Measurements from ENCODE around the gene EXOC7.

EXOC7 gene

GRCh38 chr17:76119409-76120371 lies 16.1 kb upstream of the EXOC7 start:
- DNase-seq = no peak

GRCh38 chr17:76115138-76115754 lies 11.7 kb upstream of the EXOC7 start:
- DNase-seq = no peak

DNA sequence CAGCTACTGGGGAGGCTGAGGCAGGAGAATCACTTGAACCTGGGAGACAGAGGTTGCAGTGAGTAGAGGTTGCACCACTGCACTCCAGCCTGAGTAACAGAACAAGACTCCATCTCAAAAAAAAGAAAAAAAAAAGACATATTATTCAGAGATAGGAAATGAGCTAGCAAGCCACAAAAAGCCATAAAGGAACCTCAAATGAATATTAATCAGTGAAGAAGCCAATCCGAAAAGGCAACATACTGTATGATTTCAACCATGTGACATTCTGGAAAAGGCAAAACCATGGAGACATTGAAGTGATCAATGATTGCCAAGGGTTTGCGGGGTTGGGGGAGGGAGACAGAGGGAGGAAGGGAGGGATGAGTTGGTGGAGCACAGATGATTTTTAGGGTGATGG lies 8.4 kb upstream of the EXOC7 start:
- DNase-seq = no peak

GRCh38 chr17:76107509-76107908 lies 3.9 kb upstream of the EXOC7 start:
- DNase-seq = no peak

DNA sequence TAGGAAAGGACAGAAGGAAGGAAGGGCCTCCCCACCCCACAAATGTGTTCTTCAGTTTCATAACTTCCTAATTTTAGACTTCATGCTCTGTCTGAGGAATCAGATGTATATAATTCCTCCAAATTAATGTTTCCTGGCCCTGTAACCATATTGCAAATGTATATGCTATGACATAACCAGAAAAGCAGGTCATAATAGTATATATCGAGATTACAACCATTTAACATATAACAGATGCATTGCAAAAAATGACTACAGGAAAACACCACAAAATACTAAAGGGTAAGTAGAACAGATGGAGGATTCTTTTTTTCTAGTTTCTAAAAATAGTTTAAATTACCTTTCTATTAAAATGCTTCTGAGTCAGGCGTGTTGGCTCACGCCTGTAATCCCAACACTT lies 3.1 kb upstream of the EXOC7 start:
- DNase-seq = peak; percentile 22

DNA sequence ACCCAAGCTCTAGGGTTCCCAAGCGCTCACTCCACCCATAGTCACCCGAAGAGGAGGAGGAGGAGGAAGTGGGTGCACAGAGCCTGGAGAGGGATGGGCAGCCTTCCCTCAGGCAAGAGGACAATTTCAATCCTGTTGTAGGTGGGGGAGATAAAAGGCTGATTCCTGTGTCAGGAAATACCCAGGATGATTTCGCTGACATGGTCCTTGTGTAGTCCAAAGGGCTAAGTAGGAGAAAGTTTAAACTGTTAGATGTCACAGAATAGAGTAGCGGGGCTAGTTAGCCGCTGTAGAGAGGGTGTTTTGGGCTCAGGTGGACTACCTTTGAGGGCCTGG lies 1.3 kb upstream of the EXOC7 start:
- no peak for DNase-seq

- DNase-seq = no peak
Observed at GRCh38 chr17:76104140-76104895, 731 bp upstream of the EXOC7 start.

DNA sequence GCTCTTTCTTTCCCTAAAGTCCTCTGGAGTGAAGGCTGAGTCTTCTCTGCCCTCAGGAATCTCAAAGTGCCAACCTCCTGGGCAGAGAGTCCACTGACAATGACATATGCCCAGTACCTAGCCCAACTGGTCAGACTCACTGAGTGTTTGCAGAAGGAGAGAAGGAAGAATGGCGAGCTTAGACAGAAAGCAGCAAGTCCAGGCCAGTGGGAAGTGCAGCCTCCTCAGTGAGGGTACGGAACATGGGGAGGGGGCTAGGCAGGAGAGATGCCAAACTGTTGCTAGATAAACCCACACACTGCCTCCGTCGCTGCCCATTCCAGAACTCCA lies 678 bp downstream of the EXOC7 start:
- no peak for DNase-seq

DNA sequence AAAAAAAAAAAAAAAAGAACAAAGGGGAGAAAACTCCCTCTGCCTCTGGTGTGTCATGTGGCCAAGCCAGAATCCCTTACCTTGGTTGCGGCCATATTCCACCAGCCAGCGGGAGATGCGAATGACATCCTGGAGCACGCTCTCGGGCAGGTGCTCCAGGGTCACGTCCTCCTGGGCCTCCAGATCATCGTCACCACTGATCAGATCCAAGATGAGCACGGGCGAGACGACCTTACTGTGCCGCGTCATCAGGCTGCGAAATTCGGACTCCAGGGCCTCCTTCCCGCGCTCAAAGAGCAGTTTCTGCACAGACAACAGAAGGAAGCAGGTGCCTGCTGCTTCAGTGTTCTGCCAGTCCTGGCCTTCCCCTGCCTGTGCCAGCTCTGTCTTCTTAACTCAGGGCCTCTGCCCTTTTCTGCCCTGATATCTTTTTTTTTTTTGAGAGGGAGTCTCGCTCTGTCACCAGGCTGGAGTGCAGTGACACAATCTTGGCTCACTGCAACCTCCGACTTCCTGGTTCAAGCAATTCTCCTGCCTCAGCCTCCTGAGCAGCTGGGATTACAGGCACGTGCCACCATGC lies 5.8 kb downstream of the EXOC7 start:
- DNase-seq = no peak

DNA sequence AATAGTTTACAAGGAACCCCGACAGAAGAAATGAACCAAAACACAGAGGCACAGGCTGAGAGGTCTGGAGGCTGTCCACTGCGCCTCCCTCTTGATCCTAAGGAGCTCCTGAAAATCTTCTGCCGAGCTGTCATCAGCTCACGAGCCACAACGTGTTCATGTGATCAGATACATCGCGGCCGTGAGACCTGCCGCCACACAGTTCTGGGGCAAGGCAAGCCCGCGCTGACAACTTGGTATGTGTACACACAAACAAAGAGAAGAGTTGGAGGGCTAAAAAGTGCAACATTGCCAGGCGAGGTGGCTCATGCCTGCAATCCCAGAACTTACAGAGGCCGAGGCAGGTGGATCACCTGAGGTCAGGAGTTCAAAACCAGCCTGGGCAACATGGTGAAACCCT lies 7.6 kb downstream of the EXOC7 start:
- no peak for DNase-seq

- no peak for DNase-seq
Observed at GRCh38 chr17:76094046-76094445, 9.5 kb downstream of the EXOC7 start.

DNA sequence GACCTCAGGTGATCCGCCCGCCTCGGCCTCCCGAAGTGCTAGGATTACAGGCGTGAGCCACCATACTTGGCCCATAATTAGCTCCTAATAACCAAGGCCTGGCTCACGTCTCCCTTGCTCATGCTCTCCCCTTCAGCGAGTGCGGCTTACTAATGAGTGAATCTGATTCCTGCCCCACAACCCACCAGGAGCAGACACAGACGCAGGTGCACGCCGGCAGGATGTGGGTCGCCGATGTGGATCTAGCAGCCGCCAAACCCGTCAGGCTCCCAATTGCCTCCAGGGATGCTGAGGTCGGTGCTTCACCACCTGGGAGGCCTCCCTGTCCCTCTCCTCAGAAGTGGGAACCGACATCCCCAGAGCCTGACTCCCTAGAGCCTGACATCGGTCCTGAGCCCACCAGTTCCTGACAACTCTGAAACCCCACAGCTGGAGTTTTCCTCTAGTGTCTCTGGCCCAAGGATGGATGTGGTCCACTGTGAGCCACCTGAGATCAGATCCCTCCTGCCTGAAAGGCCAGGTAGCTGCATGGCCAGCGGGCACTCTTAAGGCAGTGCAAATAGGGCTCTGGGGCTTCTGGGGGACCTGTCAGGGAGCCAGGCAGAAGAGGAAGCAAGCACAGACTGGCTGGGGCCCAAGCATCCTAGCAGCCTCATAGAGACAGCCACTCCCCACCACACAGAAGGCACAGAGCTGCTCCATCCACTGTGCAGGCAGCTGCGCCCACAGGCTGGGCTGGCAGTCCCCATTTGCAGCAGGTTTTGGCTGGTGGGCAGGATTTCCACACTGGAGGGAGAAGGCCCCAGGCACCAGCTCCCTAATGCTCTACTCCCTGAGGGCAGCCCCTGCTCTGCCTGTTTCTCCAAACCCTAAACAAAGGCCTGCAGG lies 10.8 kb downstream of the EXOC7 start:
- no peak for DNase-seq

GRCh38 chr17:76091526-76092286 lies 11.9 kb downstream of the EXOC7 start:
- no peak for DNase-seq

GRCh38 chr17:76090517-76091129 lies 13.0 kb downstream of the EXOC7 start:
- DNase-seq = no peak

DNA sequence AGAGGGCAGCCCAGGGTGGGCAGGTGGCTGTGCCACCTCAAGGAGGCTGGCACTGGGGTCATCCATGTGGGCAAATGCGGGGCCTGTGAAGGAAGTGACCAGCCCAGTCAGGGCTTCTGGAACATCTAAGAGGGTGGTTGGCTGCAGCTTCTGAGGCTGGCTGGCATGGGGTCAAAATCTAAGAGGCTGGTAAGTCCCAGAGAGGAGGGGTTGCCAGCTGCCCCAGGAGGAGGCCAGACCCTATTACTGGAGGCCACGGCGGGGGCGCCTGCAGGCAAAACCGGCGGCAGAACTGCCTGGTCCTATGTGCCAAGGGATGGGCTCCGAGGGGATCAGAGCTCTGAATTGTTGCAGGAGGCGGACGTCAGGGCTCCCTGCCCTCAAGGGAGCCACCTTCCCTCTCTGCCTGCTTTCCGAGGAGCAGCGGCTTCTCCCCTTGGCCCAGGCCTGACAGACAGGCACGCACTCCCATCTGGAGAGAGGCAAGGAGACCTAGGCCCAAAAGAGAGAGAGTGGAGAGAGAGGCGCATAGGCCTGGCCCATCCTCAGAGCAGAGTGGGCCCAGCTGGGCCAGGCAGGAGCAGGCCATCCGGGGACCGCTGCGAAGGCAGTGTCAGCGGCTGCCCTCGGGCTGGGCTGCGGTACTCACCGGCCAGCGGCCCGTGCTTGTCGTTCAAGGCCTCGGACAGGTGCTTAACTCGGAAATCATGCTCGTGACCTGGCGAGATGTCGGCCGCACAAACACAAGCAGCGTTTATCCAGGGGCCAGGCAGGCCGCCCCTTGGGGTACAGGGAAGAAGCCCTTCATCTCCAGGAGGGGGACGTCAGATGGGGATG lies 13.7 kb downstream of the EXOC7 start:
- no peak for DNase-seq

DNA sequence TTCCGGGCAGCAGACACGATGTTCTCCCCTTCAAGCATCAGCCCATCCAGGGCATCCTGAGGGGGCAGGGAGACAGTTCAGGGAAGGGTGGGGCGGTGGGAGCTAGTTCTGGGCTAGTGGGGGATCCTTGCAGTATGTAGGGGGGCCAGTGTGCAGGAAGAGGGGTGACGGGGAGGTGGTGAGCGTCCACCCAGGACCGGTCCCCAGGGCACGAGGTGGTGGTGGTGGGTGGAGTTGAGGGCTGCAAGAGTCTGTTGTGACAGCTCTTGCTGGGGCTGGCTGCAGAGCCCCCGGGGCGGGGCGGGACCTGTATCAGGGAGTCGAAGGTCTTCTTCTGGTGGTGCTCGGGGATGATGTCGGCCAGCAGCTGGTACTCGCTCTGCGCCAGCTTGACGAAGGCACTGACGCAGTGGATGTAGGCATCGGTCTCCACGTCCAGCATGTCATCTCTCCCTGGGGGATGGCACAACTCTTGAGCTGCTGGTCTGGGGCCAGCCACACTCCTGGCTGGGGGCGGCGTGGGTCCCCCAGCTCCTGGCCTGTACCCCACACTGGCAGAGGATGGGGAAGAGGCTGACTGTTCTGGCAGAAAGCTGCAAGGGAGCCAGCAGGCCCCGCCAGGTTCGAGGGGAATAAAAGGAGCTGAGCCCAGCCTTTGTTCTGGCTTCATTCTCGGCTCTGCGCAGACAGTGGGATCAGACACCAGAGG lies 14.6 kb downstream of the EXOC7 start:
- DNase-seq = no peak

DNA sequence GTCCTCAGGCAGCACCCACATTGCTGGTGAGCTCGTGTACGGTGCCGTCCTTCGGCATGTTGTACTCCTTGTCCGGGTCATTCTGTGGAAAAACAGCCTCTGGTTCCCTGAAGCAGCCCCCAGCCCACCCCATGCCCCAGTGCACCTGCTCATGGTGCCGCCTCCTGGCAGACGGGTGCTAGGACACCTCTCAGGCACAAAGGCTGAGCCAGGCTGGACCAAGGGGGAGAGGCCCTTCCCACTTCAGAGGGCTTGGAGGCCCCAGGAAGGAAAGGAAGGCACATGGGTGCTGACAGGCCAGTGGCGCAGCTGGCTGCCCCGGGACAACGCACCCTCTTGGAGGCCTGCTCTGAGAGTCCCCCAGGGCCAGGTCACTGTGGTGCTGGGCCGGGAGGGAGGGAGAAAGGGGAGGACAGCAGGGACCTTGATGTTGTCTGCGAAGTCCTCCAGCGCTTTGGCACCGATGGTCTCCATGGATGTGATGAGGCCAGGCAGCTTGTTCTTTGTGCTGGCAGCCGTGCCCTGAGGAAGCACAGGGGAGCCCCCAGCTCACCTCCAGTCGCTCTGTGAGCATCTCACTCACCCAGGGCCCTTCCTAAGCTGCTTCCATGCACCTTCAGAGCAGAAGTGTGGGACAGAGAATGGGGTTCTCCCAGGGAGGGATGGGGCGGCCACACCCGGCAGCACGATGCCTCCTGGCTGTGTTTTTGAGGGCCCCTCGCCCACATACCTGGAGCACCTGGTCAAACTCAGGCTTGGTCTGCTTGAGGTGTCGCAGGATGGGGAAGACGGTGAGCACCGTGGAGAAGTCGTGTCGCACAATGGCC lies 15.3 kb downstream of the EXOC7 start:
- DNase-seq = no peak

- DNase-seq = no peak
Observed at GRCh38 chr17:76087531-76087930, 16.1 kb downstream of the EXOC7 start.

DNA sequence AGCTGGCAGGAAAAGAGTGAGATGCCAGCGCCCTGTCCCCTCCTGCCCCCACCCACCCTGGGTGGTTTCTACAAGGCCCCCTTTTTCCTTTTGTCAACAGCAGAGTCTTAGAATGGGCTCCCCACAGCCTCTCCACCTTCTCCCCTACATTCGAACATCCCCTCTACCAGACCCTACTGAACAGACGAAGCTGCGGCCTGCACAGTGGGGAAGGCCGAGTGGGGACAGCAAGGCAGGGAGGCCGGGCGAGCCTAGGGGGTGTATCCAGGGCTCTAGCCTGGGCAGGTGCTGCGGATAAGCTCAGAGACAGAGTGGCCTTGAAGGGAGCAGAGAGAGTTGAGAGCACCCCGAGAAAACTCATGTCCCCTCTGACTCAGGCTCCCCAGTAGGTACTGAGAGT lies 17.2 kb downstream of the EXOC7 start:
- no peak for DNase-seq

All from NCI-H1694 treated with DMSO at 0.1 percent for 48 hours (cell line).